ENCODE measurements around the gene IL1RL2.

Gene IL1RL2

GRCh38 chr2:102154364-102154763 lies 32.5 kb upstream of the IL1RL2 start:
- H3K27ac ChIP-seq (ENCODE audit: low read depth, low read length, poor library complexity, severe bottlenecking): no peak overlapping the region
- no peak overlapping the region for H2AFZ ChIP-seq (ENCODE audit: low read length)
- H4K20me1 ChIP-seq (ENCODE audit: insufficient read depth, low read length): no peaks in the 10 kb centered on the region
- H3K9ac ChIP-seq (ENCODE audit: low read length): no peak overlapping the region
- no peaks in the 10 kb centered on the region for H3F3A ChIP-seq (ENCODE audit: insufficient read depth, low read length)
- H3K4me3 ChIP-seq (ENCODE audit: low read depth, low read length, poor library complexity, severe bottlenecking): no peak overlapping the region
- H3K27me3 ChIP-seq (ENCODE audit: insufficient read depth, low read length): no peaks in the 10 kb centered on the region
- no peaks in the 10 kb centered on the region for H3K9me2 ChIP-seq (ENCODE audit: low read depth, low read length)
- TF ChIP-seq CTCF (IDR thresholded peaks at IDR 0.05; ENCODE audit: low read length) (no peak), EZH2 (IDR thresholded peaks at IDR 0.05; ENCODE audit: borderline replicate concordance, low read length) (no peak)
- H3K4me2 ChIP-seq (ENCODE audit: low read length): no peak overlapping the region
- no peaks in the 10 kb centered on the region for H3K4me1 ChIP-seq (ENCODE audit: insufficient read depth, low read length, severe bottlenecking)
- H3K79me2 ChIP-seq (ENCODE audit: insufficient read depth, low read length): no peaks in the 10 kb centered on the region
- H3K9me3 ChIP-seq (ENCODE audit: low read length): no peaks in the 10 kb centered on the region
- no peaks in the 10 kb centered on the region for H3K36me3 ChIP-seq (ENCODE audit: insufficient read depth, low read length)

- H3K9ac ChIP-seq (ENCODE audit: low read length): no peak overlapping the region
- no peaks in the 10 kb centered on the region for H3K9me3 ChIP-seq (ENCODE audit: low read length)
- no peak overlapping the region for H2AFZ ChIP-seq (ENCODE audit: low read length)
- no peaks in the 10 kb centered on the region for H3F3A ChIP-seq (ENCODE audit: insufficient read depth, low read length)
- H3K4me1 ChIP-seq (ENCODE audit: insufficient read depth, low read length, severe bottlenecking): no peaks in the 10 kb centered on the region
- H3K4me2 ChIP-seq (ENCODE audit: low read length): no peak overlapping the region
- no peak overlapping the region for H3K27ac ChIP-seq (ENCODE audit: low read depth, low read length, poor library complexity, severe bottlenecking)
- no peaks in the 10 kb centered on the region for H4K20me1 ChIP-seq (ENCODE audit: insufficient read depth, low read length)
- no peak overlapping the region for H3K4me3 ChIP-seq (ENCODE audit: low read depth, low read length, poor library complexity, severe bottlenecking)
- H3K27me3 ChIP-seq (ENCODE audit: insufficient read depth, low read length): no peaks in the 10 kb centered on the region
- H3K36me3 ChIP-seq (ENCODE audit: insufficient read depth, low read length): no peaks in the 10 kb centered on the region
- H3K79me2 ChIP-seq (ENCODE audit: insufficient read depth, low read length): no peaks in the 10 kb centered on the region
- H3K9me2 ChIP-seq (ENCODE audit: low read depth, low read length): no peaks in the 10 kb centered on the region
- TF ChIP-seq CTCF (IDR thresholded peaks at IDR 0.05; ENCODE audit: low read length) (no peak), EZH2 (IDR thresholded peaks at IDR 0.05; ENCODE audit: borderline replicate concordance, low read length) (no peak)
Measured at GRCh38 chr2:102154946-102155702, 31.7 kb upstream of the IL1RL2 start.

- no peak overlapping the region for H3K27ac ChIP-seq (ENCODE audit: low read depth, low read length, poor library complexity, severe bottlenecking)
- H3K79me2 ChIP-seq (ENCODE audit: insufficient read depth, low read length): no peaks in the 10 kb centered on the region
- no peak overlapping the region for H3K4me2 ChIP-seq (ENCODE audit: low read length)
- H3K9me3 ChIP-seq (ENCODE audit: low read length): no peaks in the 10 kb centered on the region
- H4K20me1 ChIP-seq (ENCODE audit: insufficient read depth, low read length): no peaks in the 10 kb centered on the region
- H3F3A ChIP-seq (ENCODE audit: insufficient read depth, low read length): no peaks in the 10 kb centered on the region
- TF ChIP-seq CTCF (IDR thresholded peaks at IDR 0.05; ENCODE audit: low read length) (no peak), EZH2 (IDR thresholded peaks at IDR 0.05; ENCODE audit: borderline replicate concordance, low read length) (no peak)
- no peak overlapping the region for H2AFZ ChIP-seq (ENCODE audit: low read length)
- no peak overlapping the region for H3K9ac ChIP-seq (ENCODE audit: low read length)
- H3K4me3 ChIP-seq (ENCODE audit: low read depth, low read length, poor library complexity, severe bottlenecking): no peak overlapping the region
- no peaks in the 10 kb centered on the region for H3K36me3 ChIP-seq (ENCODE audit: insufficient read depth, low read length)
- no peaks in the 10 kb centered on the region for H3K27me3 ChIP-seq (ENCODE audit: insufficient read depth, low read length)
- H3K9me2 ChIP-seq (ENCODE audit: low read depth, low read length): no peaks in the 10 kb centered on the region
- H3K4me1 ChIP-seq (ENCODE audit: insufficient read depth, low read length, severe bottlenecking): no peaks in the 10 kb centered on the region
Measured at GRCh38 chr2:102155703-102156515, 30.9 kb upstream of the IL1RL2 start.

All from OCI-LY1 (cell line).